Mucosa of stomach (tissue), 1 donor: ENCODE data around the gene MASP2.
A peak's percentile ranks its signal among the peaks of the same experiment; 100 is the strongest.
"Not testable (repeated sequence)": the region's sequence is repeated elsewhere in the genome, so short reads cannot be mapped to it uniquely, and the experiment has no call there.

Experiments
- H3K27me3 ChIP-seq: one replicate; pipeline ENCODE4 v1.7.0; 2013; ENCODE audit warnings: mild to moderate bottlenecking, low read length; ENCODE audit not compliant: control insufficient read depth, insufficient read depth
- H3K36me3 ChIP-seq: one replicate; pipeline ENCODE4 v1.7.0; 2013; ENCODE audit warnings: low read length; ENCODE audit not compliant: control insufficient read depth, insufficient read depth
- H3K4me1 ChIP-seq: one replicate; pipeline ENCODE4 v1.7.0; 2013; ENCODE audit warnings: mild to moderate bottlenecking, low read length; ENCODE audit not compliant: control insufficient read depth, insufficient read depth
- H3K4me3 ChIP-seq: one replicate; pipeline ENCODE4 v1.7.0; 2013; ENCODE audit warnings: low read length
- H3K9ac ChIP-seq: one replicate; pipeline ENCODE4 v1.7.0; 2013; ENCODE audit warnings: mild to moderate bottlenecking, low read length, moderate library complexity
- H3K9me3 ChIP-seq: one replicate; pipeline ENCODE4 v1.7.0; 2013; ENCODE audit warnings: mild to moderate bottlenecking, low read length, moderate library complexity; ENCODE audit not compliant: control insufficient read depth
- donor health status: Pancreatic carcinoma.

MASP2 gene

DNA sequence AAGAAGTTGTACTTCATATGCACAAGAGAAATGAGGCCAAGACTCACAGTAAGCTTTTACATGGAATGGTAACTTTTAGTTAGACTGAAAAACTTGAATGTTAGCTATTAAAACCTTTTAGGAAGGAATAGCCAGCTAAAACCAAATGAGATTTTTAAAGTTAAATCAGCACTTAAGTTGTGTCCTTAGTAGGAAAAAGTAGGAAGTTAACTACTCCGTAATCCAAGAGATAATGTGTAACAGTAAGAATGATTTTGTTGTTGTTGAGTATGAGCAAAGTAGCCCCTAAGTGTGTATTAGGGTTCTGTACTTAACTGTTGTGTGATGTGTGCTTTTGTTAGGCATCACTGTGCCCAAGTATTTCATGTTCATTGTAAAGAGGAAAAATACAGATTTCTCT lies 21.4 kb downstream of the MASP2 start:
- Histone ChIP-seq H3K9ac (no peak overlapping the region), H3K27me3 (no peaks in the 10 kb centered on the region), H3K36me3 (peaks cover 4% of the 10 kb centered on the region), H3K9me3 (no peaks in the 10 kb centered on the region), H3K4me1 (no peaks in the 10 kb centered on the region), H3K4me3 (no peak overlapping the region)

DNA sequence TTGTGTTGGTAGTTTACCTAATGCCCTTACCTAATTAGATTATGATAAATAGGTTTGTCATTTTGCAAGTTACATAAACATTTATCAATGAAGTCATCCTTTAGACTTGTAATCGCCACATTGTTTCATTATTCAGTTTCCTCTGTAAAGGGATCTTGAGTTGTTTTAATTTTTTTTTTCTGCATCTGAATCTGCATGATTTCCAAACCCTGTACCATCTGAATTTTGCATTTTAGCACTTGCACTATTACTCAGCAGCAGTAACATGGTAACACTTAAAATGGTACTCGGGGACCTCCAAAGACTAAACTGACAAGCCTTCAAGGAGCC lies 22.2 kb downstream of the MASP2 start:
- H3K9ac ChIP-seq: no peak overlapping the region
- H3K9me3 ChIP-seq: no peaks in the 10 kb centered on the region
- H3K4me1 ChIP-seq: no peaks in the 10 kb centered on the region
- H3K36me3 ChIP-seq: peaks cover 9% of the 10 kb centered on the region
- H3K4me3 ChIP-seq: no peak overlapping the region
- H3K27me3 ChIP-seq: no peaks in the 10 kb centered on the region

DNA sequence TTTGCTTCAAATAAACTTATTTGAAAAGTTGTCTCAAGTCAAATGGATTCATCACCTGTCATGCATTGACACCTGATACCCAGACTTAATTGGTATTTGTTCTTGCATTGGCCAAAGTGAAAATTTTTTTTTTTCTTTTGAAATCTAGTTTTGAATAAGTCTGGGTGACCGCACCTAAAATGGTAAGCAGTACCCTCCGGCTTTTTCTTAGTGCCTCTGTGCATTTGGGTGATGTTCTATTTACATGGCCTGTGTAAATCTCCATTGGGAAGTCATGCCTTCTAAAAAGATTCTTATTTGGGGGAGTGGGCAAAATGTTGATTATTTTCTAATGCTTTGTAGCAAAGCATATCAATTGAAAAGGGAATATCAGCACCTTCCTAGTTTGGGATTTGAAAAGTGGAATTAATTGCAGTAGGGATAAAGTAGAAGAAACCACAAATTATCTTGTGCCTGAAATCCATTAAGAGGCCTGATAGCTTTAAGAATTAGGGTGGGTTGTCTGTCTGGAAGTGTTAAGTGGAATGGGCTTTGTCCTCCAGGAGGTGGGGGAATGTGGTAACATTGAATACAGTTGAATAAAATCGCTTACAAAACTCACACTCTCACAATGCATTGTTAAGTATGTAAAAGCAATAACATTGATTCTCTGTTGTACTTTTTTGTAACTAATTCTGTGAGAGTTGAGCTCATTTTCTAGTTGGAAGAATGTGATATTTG lies 22.7 kb downstream of the MASP2 start:
- H3K4me1 ChIP-seq: no peaks in the 10 kb centered on the region
- no peaks in the 10 kb centered on the region for H3K9me3 ChIP-seq
- no peak overlapping the region for H3K9ac ChIP-seq
- H3K36me3 ChIP-seq: peaks cover 9% of the 10 kb centered on the region
- H3K4me3 ChIP-seq: no peak overlapping the region
- H3K27me3 ChIP-seq: no peaks in the 10 kb centered on the region

DNA sequence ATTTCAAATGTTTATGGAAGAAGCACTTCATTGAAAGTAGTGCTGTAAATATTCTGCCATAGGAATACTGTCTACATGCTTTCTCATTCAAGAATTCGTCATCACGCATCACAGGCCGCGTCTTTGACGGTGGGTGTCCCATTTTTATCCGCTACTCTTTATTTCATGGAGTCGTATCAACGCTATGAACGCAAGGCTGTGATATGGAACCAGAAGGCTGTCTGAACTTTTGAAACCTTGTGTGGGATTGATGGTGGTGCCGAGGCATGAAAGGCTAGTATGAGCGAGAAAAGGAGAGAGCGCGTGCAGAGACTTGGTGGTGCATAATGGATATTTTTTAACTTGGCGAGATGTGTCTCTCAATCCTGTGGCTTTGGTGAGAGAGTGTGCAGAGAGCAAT lies 23.8 kb downstream of the MASP2 start:
- Histone ChIP-seq H3K4me1 (no peaks in the 10 kb centered on the region), H3K4me3 (no peak overlapping the region), H3K36me3 (peaks cover 16% of the 10 kb centered on the region), H3K9ac (no peak overlapping the region), H3K27me3 (no peaks in the 10 kb centered on the region), H3K9me3 (no peaks in the 10 kb centered on the region)

DNA sequence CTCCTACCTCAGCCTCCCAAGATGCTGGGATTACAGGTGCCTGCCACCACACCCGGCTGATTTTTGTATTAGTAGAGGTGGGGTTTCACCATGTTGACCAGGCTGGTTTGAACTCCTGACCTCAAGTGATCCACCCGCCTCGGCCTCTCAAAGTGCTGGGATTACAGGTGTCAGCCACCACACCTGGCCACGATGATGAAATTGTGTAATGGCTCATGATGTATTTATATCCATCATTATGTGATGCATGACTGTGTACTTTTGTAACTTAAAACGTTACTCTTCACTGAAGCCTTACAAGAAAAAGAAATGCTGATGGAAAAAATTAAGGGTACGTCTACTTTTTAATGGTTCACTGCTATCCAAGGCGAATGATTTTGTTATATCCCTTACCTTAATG lies 27.1 kb downstream of the MASP2 start:
- Histone ChIP-seq H3K4me3 (no peak overlapping the region), H3K27me3 (no peaks in the 10 kb centered on the region), H3K36me3 (peaks cover 20% of the 10 kb centered on the region), H3K4me1 (no peaks in the 10 kb centered on the region), H3K9me3 (no peaks in the 10 kb centered on the region), H3K9ac (no peak overlapping the region)

DNA sequence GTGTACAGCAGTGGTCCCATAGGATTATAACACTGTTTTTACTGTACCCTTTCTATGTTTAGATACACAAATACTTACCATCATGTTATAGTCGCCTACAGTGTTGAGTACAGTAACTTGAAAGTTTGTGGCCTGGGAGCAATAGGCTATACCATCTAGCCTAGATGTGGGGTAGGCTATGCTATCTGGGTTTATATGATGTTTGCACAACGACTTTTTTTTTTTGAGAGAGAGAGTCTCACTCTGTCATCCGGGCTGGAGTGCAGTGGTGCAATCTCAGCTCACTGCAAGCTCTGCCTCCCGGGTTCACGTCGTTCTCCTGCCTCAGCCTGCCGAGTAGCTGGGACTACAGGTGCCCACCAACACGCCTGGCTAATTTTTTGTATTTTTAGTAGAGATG lies 27.7 kb downstream of the MASP2 start:
- not testable (repeated sequence) for H3K4me1 ChIP-seq, H3K9me3 ChIP-seq, H3K27me3 ChIP-seq, H3K9ac ChIP-seq, H3K4me3 ChIP-seq
- H3K36me3 ChIP-seq: peaks cover 20% of the 10 kb centered on the region

DNA sequence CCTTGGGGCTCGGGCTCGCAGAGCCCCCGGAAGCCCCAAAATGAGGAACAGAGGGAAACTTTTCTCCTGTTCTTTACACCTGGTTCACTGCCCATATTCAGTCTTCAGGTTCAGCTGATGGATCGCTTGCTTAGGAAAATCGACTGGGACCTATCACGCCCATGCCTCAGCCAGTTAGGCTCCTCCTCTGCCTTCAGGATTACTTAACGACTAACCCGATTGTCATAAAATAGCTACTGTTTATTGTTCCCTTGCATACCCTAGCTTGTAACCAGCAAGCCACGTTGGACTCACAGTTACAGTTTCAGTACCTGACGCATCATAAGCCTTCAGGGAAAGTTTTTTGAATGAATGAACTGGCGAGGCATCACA lies 33.9 kb downstream of the MASP2 start:
- Histone ChIP-seq H3K27me3 (no peaks in the 10 kb centered on the region), H3K36me3 (peaks cover 4% of the 10 kb centered on the region), H3K9ac (peak overlapping the region; percentile 99), H3K4me1 (peaks cover 16% of the 10 kb centered on the region), H3K4me3 (peak overlapping the region; percentile 26), H3K9me3 (no peaks in the 10 kb centered on the region)

DNA sequence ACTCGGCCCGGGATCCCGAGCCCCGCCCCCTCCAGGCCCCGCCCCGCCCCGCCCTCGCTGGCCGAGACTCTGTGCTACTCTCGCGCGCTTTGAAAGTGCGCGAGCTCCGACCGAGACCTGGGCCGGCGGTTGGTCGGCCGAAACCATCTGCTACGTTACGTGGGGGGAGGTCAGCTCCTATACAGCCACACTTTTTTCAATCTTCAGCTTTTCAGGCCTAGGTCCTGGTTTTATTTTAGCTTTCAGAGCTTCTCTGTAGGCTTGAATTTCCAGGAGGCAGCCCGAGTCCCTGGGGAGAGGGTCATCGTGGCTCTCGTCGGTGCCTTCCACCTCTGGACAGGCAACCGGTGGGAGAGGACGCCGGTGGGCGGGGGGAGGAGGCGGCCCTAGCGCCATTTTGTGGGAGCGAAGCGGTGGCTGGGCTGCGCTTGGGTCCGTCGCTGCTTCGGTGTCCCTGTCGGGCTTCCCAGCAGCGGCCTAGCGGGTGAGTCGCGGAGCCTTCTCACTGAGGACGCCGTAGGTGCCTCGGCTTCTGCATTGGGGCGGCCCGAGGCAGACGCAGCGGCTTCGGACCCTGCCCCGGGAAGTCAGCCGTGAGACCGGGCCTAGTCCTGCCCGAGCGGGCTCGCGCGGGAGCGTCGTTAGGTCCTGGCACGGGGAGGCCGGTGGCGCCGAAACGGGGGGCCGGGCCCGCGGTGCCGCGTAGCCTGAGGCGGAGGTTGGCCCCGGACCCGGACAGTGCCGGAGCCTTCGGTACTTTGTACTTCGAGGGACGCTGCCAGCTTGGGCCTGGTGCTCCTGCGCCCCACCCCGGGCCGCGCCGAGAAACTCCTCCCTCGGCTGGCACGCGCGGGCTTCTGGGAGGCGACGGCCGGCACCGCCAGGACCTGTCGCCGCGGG lies 34.5 kb downstream of the MASP2 start, which contains the start of gene TARDBP:
TARDBP (plus strand) TSS at position 395 of the 900 bp plus-strand sequence. CDS start 1,074 bp downstream, outside the sequence.
- Histone ChIP-seq H3K36me3 (peaks cover 4% of the 10 kb centered on the region), H3K4me1 (peaks cover 16% of the 10 kb centered on the region), H3K9me3 (no peaks in the 10 kb centered on the region), H3K9ac (peak within 1 kb of the TSS; percentile 99), H3K27me3 (no peaks in the 10 kb centered on the region), H3K4me3 (peak within 1 kb of the TSS; percentile 56)

DNA sequence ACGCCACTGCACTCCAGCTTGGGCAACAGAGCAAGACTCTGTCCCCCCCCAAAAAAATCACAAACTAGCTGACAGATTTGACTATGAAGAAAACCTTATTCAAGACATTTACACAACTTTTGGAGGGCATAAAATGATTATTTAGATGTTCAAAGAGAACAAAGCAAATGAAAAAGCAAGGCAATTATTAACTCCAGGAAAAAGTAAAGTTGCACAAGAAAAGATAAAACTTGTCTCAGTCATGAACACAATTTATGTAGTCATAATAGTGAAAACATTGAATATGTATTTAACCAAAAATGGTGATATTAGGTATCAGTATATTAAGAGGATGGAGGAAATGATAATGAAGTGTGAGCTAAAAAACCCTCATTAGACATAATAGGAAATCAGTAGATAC lies 46.5 kb downstream of the MASP2 start:
- Histone ChIP-seq H3K36me3 (no peaks in the 10 kb centered on the region), H3K9me3 (no peaks in the 10 kb centered on the region), H3K9ac (no peak overlapping the region), H3K27me3 (no peaks in the 10 kb centered on the region), H3K4me1 (no peaks in the 10 kb centered on the region), H3K4me3 (no peak overlapping the region)

DNA sequence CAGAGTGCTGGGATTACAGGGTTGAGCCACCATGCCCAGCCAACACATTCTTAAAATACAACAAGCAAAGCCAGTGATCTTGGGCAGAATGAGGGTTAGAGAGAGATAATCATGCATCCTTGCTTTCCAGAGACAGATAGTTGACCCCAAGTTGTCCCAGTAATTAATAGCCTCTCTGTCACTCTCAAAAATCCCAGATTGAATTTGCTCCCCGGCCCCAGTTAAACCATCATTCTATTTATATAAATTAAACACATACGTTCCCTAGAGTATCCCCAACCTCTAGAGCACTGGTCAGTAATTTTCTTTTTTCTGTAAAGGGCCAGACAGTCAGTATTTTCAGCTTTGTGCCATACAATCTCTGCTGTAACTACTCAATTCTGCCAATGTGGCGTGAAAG lies 50.9 kb downstream of the MASP2 start:
- no peak overlapping the region for H3K4me3 ChIP-seq
- H3K27me3 ChIP-seq: no peaks in the 10 kb centered on the region
- H3K9me3 ChIP-seq: no peaks in the 10 kb centered on the region
- no peak overlapping the region for H3K9ac ChIP-seq
- H3K4me1 ChIP-seq: no peaks in the 10 kb centered on the region
- H3K36me3 ChIP-seq: no peaks in the 10 kb centered on the region

DNA sequence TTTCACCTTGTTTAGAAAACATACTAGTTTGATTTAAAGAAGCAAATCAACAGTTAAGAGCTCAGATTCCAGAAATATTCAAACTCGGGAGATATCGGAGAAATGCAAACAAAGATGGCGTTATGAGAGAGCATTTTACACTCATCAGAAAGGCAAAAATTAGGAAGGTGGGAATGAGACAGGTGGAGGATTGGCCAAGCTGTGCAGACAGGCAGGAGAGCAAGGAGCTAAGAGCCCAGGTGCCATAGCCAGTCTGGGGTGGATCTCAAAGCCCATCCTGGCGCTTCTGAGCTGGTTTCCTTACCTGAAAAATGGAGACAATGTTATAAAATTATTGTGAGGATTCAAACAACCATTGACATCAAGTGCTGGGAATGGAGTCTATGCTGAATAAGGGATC lies 54.2 kb downstream of the MASP2 start:
- H3K36me3 ChIP-seq: no peaks in the 10 kb centered on the region
- no peaks in the 10 kb centered on the region for H3K27me3 ChIP-seq
- H3K9ac ChIP-seq: no peak overlapping the region
- H3K4me3 ChIP-seq: no peak overlapping the region
- no peaks in the 10 kb centered on the region for H3K4me1 ChIP-seq
- H3K9me3 ChIP-seq: no peaks in the 10 kb centered on the region

DNA sequence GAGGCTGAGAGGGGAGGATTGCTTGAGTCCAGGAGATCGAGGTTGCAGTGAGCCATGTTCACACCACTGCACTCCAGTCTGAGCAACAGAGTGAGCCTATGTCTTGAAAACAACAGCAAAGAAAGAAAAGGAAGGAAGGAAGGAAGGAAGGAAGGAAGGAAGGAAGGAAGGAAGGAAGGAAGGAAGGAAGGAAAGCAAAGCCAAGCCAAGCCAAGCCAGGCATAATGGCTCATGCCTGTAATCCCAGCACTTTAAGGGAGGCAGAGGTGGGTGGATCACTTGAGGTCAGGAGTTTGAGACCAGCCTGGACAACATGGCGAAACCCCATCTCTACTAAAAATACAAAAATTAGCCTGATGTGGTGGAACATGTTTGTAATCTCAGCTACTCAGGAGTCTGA lies 55.0 kb downstream of the MASP2 start:
- H3K27me3 ChIP-seq, H3K4me1 ChIP-seq, H3K9ac ChIP-seq: not testable (repeated sequence)

More for the DNA sequence above, 55.0 kb downstream of the MASP2 start:
- H3K4me3 ChIP-seq, H3K36me3 ChIP-seq, H3K9me3 ChIP-seq: not testable (repeated sequence)
